ENCODE measurements around the gene NSG1.
"Not testable (repeated sequence)": the region's sequence is repeated elsewhere in the genome, so short reads cannot be mapped to it uniquely, and the experiment has no call there.

The NSG1 gene

DNA sequence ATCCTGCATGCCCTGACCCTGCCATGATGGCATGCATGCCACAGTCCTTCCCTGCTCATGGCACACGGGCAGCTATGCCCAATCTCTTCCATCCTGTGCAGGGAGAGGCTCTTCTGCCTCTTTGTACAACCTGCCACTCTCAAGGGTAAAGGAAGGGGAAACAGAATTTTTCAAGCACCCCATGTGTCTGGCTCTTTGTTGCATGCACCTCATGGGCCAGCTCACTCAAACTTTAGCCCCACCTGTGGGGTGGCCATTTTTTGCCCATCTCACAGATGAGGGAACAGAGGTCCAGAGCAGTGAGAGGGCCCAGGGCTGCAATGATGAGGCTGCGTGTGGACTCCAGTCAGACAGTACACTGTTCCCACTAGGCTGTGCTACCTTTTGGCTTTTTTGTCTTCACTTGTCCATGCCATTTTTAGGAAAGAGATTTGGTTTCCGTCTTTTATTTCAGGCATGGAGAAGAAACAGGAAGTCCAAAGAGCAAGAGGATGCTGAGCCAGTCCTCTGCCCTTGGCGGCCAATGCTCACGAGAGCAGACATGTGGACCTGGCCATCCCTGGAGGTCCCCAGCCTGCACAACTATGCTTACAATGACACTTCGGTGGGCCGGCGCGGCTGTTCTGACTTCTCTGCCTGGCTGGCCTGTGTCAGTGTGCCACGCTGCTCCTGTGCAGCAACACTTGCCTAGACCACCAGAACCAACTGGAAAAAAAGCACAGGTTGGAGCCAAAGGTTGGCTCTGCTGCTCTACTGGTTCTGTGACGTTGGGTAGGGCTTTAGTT, 45.6 kb downstream of the NSG1 start:
- DNase-seq (ENCODE audit: low read depth, low spot score) = no peak

DNA sequence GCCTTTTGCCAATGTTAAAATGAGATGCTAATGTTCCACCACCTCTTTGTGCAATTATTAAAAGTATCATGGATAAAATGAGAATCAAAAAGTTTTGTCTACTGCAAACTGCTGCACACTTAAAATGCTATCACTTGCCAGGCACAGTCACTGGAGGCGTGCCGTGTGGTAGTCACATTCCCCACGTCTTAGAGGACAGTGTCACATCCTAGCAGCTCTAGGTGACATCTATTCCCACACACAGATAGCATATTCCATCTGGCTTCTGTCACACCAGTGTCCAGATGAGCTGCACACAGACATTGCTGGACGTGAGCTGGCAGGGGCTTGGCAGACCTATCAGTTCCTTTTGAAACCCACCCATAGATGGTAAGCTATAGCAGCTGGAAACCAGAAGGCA, 47.0 kb downstream of the NSG1 start:
- DNase-seq (ENCODE audit: low read depth, low spot score) = no peak

- no peak for DNase-seq (ENCODE audit: low read depth, low spot score)
Observed at GRCh38 chr4:4436244-4436823, 49.4 kb downstream of the NSG1 start.

DNA sequence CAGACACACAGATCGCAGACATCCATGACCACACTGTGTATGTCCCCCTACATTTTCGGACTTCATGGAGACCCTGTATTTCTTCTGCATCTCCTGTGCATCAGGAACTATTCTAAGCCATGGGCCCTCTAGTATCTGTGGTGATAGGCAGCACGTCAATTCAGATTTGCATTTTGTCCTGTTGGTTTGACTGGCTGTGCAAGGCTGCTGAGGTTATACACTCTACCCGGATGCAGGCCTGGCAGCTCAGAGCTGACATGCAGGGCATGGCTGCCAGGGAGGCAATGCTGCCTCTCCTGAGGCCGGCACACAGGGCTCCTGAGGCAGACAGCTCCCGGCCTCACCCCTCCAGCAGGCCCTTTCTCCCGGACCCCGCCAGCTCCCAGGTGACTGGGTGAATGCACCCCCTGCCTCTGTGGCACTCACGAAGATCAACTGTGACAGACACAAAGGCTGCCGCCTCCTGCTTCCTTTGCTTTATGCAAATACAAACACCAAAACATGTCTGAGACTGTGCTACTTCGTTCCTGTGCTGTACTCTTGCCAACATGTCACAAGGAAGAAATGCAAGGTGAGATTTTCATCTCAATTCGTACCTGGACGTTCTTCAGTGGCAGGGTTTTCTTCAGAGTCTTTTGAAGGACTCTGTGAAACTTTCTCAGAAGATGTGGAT, 51.0 kb downstream of the NSG1 start:
- DNase-seq (ENCODE audit: low read depth, low spot score) = no peak

DNA sequence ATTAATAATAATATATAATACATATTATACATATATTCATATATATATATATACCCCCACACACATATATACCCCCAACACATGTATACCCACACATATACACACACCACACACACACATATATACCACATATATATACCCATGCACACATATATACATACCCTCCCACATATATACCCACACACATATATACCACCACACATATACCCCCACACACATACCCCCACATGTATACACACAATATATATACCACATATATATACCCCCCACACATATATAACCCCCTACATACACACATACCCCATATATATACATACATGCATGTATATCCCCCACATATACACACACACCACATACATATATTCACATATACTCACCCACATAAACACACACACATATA, 52.0 kb downstream of the NSG1 start:
- no peak for DNase-seq (ENCODE audit: low read depth, low spot score)

DNA sequence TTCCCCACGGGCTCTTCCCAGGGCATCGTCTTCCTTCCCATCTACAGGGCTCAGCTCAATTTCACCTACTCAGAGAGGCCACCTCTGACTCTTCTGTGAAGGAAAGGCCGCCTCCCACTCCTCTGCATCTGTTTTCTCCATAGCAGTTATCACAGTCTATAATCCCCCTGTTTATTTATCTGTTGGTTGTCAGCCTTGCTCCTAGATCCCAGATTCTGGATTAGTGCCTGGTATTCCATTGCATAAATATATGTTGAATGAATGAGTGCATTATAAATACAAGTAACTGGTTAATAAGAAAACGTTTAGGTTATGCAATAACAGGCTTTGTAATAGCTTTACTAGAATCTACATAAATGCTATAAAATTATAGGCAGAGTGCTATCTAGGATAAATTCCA, 52.9 kb downstream of the NSG1 start:
- no peak for DNase-seq (ENCODE audit: low read depth, low spot score)

DNA sequence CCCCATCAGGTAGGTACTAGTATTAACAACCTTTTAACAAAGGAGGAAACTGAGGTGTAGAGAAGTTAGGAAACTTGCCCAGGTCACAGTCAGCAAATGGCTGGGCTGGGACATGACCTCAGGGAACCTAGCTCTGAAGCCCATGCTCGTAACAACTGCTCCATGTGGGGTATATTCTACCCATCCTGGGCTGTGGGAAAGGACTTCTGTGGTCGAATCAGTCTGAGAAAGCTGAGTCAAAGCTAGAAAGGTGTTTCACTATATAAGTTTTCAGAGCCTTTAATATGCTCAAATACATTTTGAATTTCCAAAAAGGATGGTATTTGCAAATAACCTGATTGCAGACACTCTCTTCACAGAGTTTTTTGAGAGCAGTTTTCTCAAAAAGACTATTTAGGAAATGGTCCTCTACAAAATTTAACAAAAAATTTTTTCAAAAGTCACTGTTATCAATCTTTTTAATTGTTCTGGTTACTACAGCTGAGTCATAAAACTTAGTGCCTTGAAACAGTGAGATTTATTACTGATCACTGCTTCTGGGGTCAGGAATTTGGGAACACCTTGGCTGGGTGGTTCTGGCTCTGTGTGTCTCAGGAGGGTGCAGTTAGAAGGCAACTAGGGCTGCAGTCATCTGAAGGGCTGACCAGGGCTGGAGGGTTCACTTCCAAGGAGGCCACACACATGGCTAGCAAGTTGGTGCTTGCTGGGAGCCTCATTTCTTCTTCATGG, 53.6 kb downstream of the NSG1 start:
- DNase-seq (ENCODE audit: low read depth, low spot score) = no peak

GRCh38 chr4:4443821-4444220, 56.9 kb downstream of the NSG1 start:
- DNase-seq (ENCODE audit: low read depth, low spot score) = no peak

- DNase-seq (ENCODE audit: low read depth, low spot score) = no peak
Observed at GRCh38 chr4:4446434-4446833, 59.5 kb downstream of the NSG1 start.

GRCh38 chr4:4455210-4455865, 68.4 kb downstream of the NSG1 start:
- DNase-seq (ENCODE audit: low read depth, low spot score) = no peak

GRCh38 chr4:4456351-4456750, 69.4 kb downstream of the NSG1 start:
- no peak for DNase-seq (ENCODE audit: low read depth, low spot score)

GRCh38 chr4:4456816-4457578, 70.1 kb downstream of the NSG1 start:
- no peak for DNase-seq (ENCODE audit: low read depth, low spot score)

GRCh38 chr4:4457803-4458553, 71.1 kb downstream of the NSG1 start:
- DNase-seq (ENCODE audit: low read depth, low spot score) = no peak

- DNase-seq (ENCODE audit: low read depth, low spot score) = no peak
Observed at GRCh38 chr4:4459181-4459580, 72.3 kb downstream of the NSG1 start.

DNA sequence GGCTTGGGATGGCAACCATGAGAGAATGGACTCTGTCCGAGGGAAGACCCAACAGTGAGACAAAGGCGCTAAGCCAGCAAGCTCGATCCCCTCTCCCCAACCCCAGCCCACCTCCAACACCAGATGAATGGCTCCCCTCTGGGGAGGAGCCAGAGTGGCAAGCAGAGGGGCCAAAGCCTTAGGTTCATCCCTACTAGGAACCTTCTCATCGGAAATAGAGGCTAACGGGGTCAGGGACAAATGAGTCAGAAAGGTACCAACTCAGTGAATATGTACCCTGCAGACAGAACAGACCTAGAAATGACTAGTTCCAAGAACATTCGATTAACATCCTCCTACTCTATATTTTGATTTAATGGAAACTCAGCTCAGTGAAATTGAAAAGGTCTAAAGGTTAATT, 73.9 kb downstream of the NSG1 start:
- DNase-seq (ENCODE audit: low read depth, low spot score) = no peak

- no peak for DNase-seq (ENCODE audit: low read depth, low spot score)
Observed at GRCh38 chr4:4461178-4461577, 74.3 kb downstream of the NSG1 start.

GRCh38 chr4:4461850-4462249, 74.9 kb downstream of the NSG1 start:
- no peak for DNase-seq (ENCODE audit: low read depth, low spot score)

- DNase-seq (ENCODE audit: low read depth, low spot score) = no peak
Observed at GRCh38 chr4:4462970-4463369, 76.1 kb downstream of the NSG1 start.

GRCh38 chr4:4465238-4465637, 78.3 kb downstream of the NSG1 start:
- DNase-seq (ENCODE audit: low read depth, low spot score) = not testable (repeated sequence)
